NCI-H1694 treated with DMSO at 0.1 percent for 48 hours (cell line): ENCODE results near the gene RNF175.

Experiments
- DNase-seq: peaks from one replicate; lab custom pipeline; 2025; lab: John Stamatoyannopoulos, UW

Gene RNF175

DNA sequence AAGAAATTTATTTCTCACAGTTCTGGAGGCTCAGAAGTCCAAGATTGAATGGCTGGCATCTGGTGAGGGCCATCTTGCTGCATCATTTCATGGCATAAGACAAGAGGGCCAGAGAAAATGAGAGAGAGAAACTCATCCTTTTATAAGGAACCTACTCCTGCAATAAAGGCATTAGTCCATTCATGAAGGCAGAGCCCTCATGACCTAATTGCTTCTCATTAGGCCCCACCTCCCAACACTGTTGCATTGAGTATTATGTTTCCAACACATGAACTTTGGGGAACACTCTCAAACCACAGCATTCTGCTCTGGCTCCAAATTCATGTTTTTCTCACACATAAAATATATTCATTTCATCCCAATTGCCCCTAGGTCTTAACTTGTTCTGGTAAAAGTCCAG lies 14.2 kb downstream of the RNF175 start:
- DNase-seq = no peak

DNA sequence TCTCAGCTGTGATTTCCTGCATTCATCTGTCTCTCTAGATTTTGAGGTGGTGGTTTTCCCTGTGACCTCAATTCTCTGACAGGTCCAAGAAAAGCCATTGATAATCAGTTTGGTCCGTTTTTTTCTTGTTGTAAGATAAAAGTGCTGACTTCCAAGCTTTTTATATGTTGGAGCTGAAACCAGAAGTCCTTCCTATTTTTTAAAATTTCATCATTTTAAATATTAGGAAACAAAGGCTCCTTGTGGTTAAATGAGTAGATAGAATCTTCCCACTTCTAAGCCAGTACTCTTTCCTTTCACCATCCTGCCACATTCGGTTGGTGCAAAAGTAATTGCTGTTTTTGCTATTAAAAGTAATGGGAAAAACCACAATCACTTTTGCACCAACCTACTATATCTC lies 18.3 kb downstream of the RNF175 start:
- DNase-seq = no peak

DNA sequence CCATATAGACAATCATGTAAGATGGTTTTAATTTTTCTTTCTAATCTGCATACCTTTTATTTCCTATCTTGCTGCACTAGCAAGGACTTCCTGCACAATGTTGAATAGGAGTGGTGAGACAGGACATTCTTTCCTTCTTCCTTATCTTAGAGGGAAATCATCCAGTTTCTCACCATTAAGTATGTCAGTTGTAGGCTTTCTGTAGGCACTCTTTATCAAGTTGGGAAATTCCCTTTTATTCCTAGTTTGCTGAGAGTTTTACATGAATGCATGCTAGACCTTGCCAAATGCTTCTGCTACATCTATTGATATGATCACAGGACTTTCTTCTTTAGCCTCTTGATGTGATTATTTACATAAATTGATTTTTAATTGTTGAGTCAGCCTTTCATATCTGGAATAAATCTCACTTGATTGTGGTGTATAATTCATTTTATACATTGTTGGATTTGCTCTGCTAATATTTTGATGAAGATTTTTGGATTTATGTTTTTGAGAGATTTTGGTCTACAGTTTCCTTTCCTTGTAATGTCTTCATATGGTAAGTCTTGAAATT lies 23.8 kb downstream of the RNF175 start:
- DNase-seq = no peak

DNA sequence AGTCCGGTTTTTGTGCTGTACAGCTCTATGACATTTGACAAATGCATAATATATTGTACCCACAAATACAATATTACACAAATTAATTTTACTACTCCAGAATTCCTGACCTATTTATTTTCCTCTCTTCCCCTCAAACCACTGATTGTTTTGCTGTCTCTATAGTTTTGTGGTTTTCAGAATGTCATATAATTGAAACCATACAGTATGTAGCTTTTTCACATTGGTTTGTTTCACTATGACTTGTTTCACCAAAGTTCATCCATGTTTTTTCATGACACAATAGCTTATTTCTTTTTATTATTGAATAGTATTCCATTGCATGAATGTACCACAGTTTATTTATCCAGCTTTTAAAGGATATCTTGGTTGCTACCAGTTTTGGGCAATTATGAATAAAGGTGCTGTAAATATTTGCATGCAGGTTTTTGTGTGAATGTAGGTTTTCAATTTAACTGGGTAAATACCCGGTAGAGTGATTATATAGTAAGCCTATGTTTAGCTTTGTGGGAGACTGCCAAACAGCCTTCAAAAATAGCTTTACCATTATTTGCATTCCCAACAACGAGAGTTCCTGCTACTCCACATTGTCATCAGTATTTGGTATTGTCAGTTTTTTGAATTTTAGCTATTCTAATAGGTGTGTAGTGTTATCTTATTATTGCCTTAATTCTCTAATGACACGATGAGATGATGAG lies 25.9 kb downstream of the RNF175 start:
- no peak for DNase-seq

DNA sequence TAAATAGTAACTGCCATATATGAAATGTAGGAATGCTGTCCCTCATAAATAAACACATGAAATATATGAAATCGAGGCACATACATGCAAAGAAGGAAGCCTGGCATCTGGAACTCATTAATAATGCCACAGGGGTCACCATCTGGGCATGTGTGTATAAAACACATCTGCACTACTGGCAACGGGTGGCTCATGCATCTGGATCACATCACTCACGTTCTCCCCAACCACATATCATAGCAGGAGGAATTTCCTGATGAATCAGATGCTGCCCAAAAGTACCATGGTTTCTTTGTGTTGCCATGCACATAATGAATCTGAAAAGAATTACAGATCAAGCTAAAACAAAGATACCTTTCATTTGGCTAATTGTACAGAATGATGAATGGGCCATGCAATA lies 28.6 kb downstream of the RNF175 start:
- DNase-seq = no peak

DNA sequence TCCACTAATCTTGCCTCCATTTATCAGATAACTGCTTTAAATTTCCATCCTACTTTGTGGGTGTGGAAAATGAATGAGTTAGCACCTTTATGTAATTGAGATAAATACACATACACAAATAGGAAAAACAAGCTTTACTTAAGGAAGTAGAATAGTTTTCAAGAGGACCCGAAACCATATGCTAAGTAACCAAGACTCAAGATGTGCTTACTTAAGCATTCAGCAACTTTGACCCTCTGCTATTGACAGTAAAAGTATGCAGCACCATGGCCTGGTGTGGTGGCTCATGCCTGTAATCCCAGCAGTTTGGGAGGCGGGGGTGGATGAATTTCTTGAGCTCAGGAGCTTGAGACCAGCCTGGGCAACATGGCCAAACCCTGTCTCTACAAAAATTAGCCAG lies 29.9 kb downstream of the RNF175 start:
- no peak for DNase-seq

DNA sequence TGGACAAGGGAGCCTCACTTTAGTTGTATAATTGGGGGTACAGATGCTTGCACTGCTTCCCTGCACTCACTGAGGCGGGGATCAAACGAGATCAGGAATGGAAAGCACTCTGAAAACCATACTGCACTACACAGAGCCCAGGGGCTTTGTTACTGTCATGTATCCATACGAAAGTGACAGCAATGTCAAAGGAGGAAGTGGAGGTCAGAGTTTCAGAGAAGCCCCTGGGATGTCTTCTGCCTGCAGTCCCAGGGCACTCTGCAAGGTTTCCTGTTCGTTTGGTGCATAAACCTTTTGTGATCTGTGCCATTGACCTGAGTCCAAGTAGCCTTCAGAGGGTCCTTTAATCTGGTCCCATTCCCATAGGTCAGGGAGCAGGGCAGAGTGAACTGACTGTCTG lies 31.2 kb downstream of the RNF175 start:
- no peak for DNase-seq

DNA sequence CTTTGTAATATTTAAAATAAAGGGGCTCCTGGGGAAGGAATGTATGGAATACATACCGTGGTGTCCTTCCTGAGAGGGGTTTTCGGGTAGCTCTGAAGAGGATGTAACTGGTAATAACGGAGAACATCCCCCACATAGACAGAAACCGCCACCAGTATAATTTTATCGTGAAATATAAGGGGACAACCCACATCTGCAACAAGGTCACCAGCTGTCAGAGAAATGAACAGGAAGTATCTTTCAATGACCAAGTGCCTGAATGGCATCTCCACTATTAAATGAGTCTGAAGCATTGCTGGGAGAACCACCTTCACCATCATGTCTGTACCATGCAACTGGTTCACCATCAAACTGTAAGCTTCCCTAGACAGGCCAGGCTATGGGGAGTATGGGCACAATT lies 31.7 kb downstream of the RNF175 start:
- DNase-seq = no peak

DNA sequence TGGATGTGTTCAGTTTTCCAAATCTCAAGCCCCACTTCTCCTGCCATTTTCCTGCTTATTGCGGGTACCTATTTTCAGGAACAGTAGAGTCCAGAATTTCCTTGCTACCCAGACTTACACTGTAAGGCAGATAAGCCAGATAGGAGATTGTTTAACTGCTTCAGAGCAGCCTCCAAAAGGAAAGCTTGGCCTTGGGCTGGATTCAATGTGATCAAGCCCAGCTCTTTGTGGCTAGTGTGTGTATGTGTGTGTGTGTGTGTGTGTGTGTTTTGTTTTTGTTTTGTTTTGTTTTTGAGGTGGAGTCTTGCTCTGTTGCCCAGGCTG lies 34.0 kb downstream of the RNF175 start:
- DNase-seq = no peak

DNA sequence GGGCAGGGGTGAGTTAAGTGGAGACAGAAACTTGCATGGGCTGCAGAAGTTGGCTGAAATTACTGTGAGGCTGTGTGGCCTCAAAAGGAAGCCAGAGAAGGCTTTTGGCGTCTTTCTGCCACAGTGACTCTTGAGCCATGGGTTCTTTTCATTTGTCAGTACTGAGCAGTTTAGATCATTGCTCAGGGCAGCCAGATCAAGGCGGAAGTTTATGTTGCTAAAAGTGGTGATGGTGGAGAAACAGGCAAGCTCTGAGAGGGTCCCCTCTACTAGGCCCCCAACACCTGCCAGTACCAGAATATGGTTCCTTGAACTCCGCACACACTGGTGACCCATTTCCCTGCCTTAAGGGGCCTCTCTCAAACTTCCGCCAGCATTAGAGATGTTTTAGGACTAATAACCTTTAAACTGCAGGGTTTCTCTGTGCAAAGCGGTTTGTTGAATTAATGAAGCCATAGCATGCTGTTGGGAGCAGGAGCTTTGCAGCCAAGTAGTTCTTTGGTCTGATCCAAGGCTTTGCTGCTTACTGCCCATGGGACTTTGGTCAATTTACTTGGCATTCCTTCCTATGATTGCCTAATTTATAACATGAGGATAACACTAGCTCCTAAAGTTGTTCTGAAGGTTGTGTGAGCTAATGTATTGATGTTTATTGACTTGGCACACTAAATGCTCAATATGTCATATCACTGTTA lies 34.5 kb downstream of the RNF175 start:
- no peak for DNase-seq

DNA sequence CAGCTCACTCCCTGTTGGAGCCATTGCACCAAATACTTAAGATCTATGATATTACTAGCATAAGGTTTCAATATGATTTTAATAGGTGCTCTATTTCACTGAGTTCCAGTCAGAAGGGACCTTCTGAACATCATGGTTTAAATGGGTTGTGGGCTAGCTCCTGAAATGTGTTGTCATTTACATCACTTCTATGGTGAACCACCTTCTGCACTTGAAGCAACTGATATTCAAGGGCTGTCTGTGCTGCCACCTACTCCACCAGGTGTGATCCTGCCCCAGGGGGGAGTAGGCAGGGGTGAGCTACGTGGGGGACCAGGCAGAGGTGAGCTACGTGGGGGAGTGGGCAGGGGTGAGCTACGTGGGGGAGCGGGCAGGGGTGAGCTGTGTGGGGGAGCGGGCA lies 35.2 kb downstream of the RNF175 start:
- DNase-seq = no peak

DNA sequence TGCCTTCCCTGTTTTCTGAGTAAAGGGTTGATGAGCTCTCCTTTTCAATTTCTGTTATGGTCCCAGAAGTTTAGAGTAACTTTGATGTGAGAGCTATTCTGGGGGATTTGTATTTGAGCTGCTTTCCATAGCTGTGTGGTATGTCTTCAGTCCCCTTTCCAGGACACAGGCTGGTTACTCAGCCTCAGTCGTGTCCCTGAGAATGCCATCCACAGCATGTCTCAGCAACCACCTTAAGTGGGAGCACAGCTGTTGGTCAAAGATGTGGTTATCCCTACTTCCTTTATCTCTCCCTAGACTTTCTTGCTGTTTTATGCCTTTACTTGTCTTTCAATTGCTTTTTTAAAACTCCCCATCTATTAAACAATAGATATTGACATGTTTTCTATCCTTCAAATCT lies 37.8 kb downstream of the RNF175 start:
- DNase-seq = no peak

DNA sequence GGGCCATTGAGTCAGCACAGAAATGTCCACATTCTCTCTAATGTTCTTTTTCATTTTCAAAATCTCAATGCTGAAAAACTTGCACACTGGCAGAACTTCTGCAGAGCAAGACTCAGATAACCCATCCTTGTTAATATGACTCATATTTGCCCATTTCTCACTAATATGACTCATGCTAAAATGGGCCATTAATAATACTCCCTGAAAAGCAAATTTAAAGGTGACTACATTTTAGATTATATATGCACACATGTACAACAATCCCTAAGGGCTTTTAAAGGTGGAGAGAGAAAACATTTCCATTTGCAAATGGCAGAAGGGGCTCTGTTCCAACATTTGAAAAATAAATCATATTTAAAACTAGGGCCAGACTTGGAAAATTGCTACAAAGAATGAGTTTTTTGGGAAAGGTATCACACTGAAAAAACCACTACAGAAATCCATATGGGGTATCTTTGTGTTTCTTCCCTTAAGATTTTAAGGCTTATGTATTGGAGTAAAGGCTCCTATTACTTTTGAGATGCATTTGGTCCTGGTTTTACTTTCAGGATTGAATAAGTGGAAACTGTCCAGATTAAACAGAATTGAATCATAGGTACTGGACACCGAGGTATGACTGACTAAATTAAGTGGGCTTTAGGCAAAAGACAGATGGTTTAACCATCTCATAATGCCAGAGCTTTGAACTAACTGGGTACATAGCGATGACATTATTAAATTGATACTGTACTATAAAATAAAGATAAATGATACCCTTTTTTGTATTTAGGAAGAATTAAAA lies 45.8 kb downstream of the RNF175 start:
- no peak for DNase-seq

DNA sequence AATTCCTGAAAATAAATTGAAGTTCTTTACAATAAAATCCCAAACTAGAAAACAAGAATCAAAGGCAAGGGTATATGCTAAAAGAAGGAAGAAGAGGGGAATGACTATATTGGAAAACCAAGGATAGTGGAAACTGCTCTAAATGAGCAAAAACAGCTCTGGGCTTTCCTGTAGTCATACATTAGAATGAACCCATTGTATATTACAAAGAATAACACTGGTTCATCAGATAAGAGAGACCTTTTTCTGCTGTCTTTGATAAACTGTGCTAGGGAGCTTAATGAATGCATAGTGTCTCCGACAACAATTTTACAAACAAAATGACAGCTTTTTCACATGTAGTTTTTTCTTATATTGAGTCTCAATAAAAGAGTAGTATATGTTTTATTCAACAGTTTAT lies 49.1 kb downstream of the RNF175 start:
- no peak for DNase-seq

DNA sequence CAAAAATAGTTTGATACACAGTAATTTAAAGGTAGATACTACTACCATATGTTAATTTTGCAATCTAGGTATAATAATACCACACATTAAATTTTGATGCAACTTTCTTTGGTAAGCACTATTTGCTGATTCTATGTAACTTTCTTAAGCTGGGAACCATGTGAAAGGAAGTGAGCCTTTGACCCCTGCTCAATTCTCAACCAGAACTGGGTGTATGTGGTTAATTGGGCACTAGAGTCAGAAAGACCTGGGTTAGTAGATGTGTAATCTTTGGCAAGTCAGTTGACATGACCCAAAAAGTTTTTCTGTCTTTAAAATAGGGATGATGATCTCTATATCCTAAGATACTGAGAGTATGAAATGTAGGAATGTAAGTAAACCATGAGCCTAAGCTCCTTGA lies 53.3 kb downstream of the RNF175 start:
- no peak for DNase-seq

DNA sequence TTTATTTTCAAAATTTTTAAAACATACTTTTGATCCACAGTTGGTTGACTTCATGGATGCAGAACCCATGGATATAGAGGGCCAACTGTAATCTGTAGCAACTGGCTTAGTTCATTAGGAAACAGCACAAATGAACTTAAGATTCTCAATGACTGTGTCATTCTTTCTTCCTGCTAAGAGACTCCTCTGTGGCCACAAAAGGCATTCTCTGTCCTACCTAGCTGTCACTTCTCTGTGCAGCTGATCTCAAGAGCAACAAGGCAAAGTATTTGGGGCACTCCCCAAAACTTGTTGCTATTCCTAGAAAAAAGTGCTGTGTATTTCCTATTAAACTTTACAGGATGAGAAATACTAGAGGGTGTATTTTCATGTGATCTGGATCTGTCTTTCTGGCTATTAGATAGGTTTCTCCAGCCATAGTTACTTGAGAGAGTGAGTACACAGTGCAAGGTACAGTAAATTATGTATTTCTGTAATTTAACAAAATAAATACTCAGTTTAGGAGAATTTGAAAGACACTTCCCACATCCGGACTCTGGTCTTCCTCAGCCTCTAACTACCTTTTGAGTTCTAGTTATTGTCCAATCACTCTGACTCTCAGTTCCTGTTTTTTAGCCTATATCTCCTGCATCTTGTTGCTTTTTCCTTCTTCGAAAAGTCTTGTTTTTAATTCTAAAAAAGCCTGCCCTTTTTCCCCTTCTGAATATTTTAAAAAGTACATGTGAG lies 53.9 kb downstream of the RNF175 start:
- DNase-seq = no peak

DNA sequence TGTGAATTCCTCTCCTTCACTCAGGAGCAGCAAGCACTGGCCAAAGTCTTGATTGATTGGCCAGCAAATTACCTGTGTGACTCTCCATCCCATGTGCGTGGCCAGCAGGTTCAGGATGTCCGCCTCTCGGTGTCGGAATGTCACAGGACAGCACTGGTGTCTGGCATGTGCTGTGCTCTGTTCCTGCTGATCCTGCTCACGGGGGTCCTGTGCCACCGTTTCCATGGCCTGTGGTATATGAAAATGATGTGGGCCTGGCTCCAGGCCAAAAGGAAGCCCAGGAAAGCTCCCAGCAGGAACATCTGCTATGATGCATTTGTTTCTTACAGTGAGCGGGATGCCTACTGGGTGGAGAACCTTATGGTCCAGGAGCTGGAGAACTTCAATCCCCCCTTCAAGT lies 55.3 kb downstream of the RNF175 start:
- DNase-seq = no peak

DNA sequence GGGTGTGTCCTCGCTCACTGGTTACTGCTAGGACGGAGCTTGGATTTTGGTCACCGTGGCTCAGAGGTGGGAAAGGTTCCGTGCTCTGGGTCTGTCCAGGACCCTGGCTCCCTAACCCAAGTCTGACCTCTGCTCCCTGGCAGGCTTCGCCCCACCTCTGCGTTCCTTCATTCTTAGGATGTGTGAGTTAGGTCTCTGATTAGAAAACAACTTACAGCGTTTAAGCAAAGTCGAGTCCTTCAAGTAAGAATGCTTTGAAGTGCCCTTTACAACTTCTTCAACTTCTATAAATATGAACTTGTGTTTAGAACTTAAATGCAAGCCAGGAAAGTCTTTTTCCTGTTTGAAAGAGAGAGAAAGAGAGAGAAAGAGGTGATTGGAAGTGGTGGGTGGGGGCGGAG lies 74.9 kb downstream of the RNF175 start:
- no peak for DNase-seq

DNA sequence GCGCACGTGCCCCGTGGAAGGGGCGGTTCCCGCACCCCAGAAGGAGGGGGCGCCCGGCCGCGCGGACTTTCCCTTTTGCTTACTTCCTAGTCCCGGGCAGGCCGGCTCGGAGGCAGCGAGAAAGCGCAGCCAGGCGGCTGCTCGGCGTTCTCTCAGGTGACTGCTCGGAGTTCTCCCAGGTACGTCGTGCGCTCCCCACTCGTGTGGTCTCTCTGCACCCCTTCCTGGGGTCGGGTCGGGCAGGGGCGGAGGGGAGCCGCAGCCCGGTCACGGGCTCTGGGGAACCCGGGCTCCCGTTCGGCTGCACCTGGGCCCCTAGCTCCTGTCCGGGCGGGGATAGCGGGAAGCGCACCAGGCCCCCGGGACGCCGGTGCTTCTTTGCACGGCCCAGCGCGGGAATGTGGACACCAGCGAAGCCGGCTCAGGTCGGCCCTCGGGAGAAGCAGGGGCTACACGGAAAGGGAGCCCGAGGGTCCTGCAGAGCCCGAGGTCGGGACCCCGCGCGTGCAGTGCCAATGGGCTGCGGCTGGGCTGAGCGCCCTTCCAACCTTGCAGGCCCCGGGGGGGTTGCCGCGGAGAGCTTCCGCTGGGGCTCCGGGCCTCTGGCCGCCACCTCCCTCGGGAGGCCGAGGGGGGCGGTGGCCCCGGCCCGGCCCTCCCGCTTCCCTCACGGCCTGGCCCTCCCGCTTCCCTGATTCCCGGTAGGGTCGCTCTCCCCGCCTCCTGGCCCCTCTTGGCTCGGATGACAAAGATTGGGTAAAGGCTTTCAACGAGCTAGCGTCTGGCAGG lies 75.4 kb downstream of the RNF175 start, which contains the start of gene TLR2:
TLR2 (plus strand) TSS at position 99 of the 789 bp plus-strand sequence. CDS start 18,628 bp downstream, outside the sequence.
- DNase-seq = no peak

DNA sequence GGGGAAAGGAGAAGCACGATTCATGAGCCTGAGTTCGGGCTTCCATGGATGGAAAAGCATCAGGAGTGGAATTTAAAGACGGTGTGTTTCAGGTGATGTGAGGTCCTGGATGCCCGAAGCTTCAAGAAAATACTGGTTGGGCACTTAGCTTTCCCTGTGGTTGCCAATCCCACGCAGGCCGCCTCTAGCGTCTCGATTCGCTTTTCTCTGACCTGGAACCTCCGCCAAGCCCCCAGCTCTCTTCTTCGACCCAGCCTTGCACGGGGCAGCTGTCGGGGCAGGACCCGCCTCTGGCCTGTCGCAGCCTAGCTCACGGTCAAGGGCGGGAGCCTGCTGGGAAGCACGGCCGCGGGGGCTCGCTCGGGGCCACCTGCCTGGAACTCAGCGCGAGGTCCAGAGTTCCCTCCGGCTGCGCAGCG lies 76.1 kb downstream of the RNF175 start:
- no peak for DNase-seq

DNA sequence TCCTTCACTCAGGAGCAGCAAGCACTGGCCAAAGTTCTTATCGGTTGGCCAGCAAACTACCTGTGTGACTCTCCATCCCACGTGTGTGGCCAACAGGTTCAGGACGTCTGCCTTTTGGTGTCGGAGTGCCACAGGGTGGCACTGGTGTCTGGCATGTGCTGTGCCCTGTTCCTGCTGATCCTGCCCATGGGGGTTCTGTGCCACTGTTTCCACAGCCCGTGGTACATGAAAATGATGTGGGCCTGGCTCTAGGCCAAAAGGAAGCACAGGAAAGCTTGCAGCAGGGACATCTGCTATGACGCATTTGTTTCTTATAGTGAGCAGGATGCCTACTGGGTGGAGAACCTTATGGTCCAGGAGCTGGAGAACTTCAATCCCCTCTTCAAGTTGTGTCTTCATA lies 80.3 kb downstream of the RNF175 start:
- DNase-seq = no peak
